Immature natural killer cell (primary cell): ENCODE results near the gene PTPRD. TPM values are rescaled to one million over a fixed set of nuclear protein-coding genes. Genes with fewer than 3 reads are reported as not detected.

Experiments
- DNase-seq, 3 donors: peaks; one replicate each; pipeline ENCODE4 v3.0.0; 2022; ENCODE audit warnings: mixed read lengths in 1 of 3
- H3K27ac Mint-ChIP-seq, 6 donors: one replicate each; pipeline ENCODE4 v1.8.0; 2020; ENCODE audit warnings: mixed read lengths in 6 of 6, mild to moderate bottlenecking in 5 of 6, inconsistent platforms in 4 of 6, moderate library complexity in 3 of 6
- H3K27me3 Mint-ChIP-seq, 3 donors: one replicate each; pipeline ENCODE4 v1.8.0; 2020 to 2021; ENCODE audit warnings: low read depth in 3 of 3, mild to moderate bottlenecking in 3 of 3, mixed read lengths in 3 of 3, moderate library complexity in 3 of 3, inconsistent platforms in 1 of 3
- H3K36me3 Mint-ChIP-seq, 3 donors: one replicate each; pipeline ENCODE4 v1.8.0; 2020; ENCODE audit warnings: mixed read lengths in 3 of 3, inconsistent platforms in 2 of 3, mild to moderate bottlenecking in 2 of 3
- H3K4me1 Mint-ChIP-seq, 2 donors: one replicate each; pipeline ENCODE4 v1.8.0; 2020; ENCODE audit warnings: inconsistent platforms in 2 of 2, mild to moderate bottlenecking in 2 of 2, mixed read lengths in 2 of 2, moderate library complexity in 1 of 2
- H3K4me3 Mint-ChIP-seq, 5 donors: one replicate each; pipeline ENCODE4 v1.8.0; 2020; ENCODE audit warnings: mild to moderate bottlenecking in 5 of 5, mixed read lengths in 5 of 5, inconsistent platforms in 3 of 5, moderate library complexity in 3 of 5
- H3K9me3 Mint-ChIP-seq, 6 donors: one replicate each; pipeline ENCODE4 v1.8.0; 2020; ENCODE audit warnings: mild to moderate bottlenecking in 6 of 6, mixed read lengths in 6 of 6, inconsistent platforms in 4 of 6, moderate library complexity in 3 of 6
- polyA plus RNA-seq, 3 donors: library from polyadenylated mRNA; unstranded; fragments of 300-500 nt; fragmentation: Illumina TruSeq; gene quantifications; one replicate each; pipeline ENCODE4 v1.2.3, GENCODE V29; 2021

PTPRD gene
- polyA plus RNA-seq, 3 donors from 2014 or later: not detected

DNA sequence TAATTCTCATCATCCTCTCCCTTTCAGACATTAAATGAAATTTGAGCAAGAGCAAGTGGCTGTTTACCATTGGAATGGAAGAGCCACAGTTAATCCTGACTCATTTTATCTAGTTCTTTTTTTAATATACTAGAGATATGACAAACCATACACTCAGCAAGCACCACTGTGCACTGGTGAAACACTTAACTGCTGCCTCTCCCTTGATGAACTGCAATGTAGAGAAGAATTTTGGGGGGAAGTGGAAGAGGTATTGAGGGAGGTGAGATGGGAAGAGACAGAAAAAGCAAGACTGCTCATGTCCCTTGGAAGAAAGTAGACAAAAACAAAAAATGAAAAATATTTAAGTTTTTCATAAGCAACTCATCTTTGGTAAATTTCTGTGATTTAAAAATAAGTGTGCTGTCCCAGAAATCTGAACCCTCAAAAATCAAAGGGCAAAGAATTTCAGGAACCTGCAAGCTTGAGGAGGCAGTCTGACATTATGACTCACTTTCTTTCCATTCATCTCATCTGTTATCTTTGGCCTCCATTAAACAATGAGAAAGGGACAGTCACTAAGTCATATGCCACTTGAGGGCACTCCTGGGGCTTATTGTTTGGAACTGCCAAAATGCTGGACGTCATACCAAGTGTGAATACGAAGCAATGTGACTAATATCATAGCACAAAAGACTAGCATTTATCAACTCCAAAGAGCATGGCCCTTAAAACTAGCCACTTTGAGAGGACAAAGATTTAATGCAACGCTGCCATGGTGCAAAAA lies 2246.5 kb downstream of the PTPRD start:
- no peaks in the 10 kb centered on the region for H3K36me3 Mint-ChIP-seq
- peaks cover 0 to 2% (median 0%) of the 10 kb centered on the region in 6 donors for H3K9me3 Mint-ChIP-seq
- H3K27ac Mint-ChIP-seq: no peak overlapping the region
- peaks cover 0 to 15% of the 10 kb centered on the region in 2 donors for H3K4me1 Mint-ChIP-seq
- no peak for DNase-seq
- no peak overlapping the region for H3K4me3 Mint-ChIP-seq
- peaks cover 0 to 2% (median 0%) of the 10 kb centered on the region in 3 donors for H3K27me3 Mint-ChIP-seq

GRCh38 chr9:8365466-8366160 lies 2247.2 kb downstream of the PTPRD start:
- H3K9me3 Mint-ChIP-seq: no peaks in the 10 kb centered on the region
- H3K4me1 Mint-ChIP-seq: peaks cover 0 to 15% of the 10 kb centered on the region in 2 donors
- no peak overlapping the region for H3K27ac Mint-ChIP-seq

GRCh38 chr9:8365029-8365428 lies 2247.8 kb downstream of the PTPRD start:
- Mint-ChIP-seq H3K36me3 (no peaks in the 10 kb centered on the region), H3K27ac (no peak overlapping the region), H3K27me3 (peaks cover 0 to 2% (median 0%) of the 10 kb centered on the region in 3 donors), H3K9me3 (no peaks in the 10 kb centered on the region), H3K4me3 (no peak overlapping the region), H3K4me1 (peaks cover 0 to 15% of the 10 kb centered on the region in 2 donors)
- DNase-seq: no peak

More at GRCh38 chr9:8365466-8366160, 2247.2 kb downstream of the PTPRD start:
- Mint-ChIP-seq H3K27me3 (peaks cover 0 to 2% (median 0%) of the 10 kb centered on the region in 3 donors), H3K36me3 (no peaks in the 10 kb centered on the region), H3K4me3 (no peak overlapping the region)
- DNase-seq: no peak

GRCh38 chr9:8364026-8364752 lies 2248.6 kb downstream of the PTPRD start:
- Mint-ChIP-seq H3K9me3 (no peaks in the 10 kb centered on the region), H3K4me1 (peaks cover 0 to 15% of the 10 kb centered on the region in 2 donors), H3K27ac (no peak overlapping the region), H3K36me3 (no peaks in the 10 kb centered on the region), H3K27me3 (peaks cover 0 to 2% (median 0%) of the 10 kb centered on the region in 3 donors), H3K4me3 (no peak overlapping the region)
- no peak for DNase-seq

- H3K9me3 Mint-ChIP-seq: no peaks in the 10 kb centered on the region
Observed at GRCh38 chr9:8362250-8362649, 2250.6 kb downstream of the PTPRD start.

DNA sequence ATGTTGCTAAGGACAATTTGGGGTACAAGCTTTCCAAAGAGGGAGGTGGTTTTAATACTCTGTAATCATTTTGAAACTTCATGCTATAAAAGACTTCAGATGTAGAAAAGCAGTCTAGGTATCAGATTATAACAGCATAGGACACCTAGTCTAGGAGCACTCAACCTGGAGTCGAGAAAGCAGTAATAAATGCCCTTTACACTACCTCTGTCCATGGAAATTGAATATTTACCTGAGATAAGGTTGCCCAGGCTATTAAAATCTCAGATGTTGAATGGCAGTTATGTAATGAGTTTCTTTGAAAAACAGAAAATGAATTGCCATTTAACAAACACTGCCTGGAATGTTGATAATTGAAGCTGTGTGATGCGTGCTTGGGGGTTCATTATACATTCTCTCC lies 2251.4 kb downstream of the PTPRD start:
- DNase-seq: no peak
- Mint-ChIP-seq H3K36me3 (no peaks in the 10 kb centered on the region), H3K4me3 (no peak overlapping the region), H3K9me3 (no peaks in the 10 kb centered on the region), H3K27ac (no peak overlapping the region), H3K4me1 (peaks cover 0 to 15% of the 10 kb centered on the region in 2 donors), H3K27me3 (no peaks in the 10 kb centered on the region)

More at GRCh38 chr9:8362250-8362649, 2250.6 kb downstream of the PTPRD start:
- Mint-ChIP-seq H3K36me3 (no peaks in the 10 kb centered on the region), H3K27ac (no peak overlapping the region), H3K27me3 (no peaks in the 10 kb centered on the region), H3K4me3 (no peak overlapping the region), H3K4me1 (peaks cover 0 to 15% of the 10 kb centered on the region in 2 donors)
- no peak for DNase-seq

GRCh38 chr9:8356406-8356805 lies 2256.4 kb downstream of the PTPRD start:
- H3K27ac Mint-ChIP-seq: no peak overlapping the region
- H3K4me3 Mint-ChIP-seq: no peak overlapping the region
- H3K36me3 Mint-ChIP-seq: no peaks in the 10 kb centered on the region
- no peak for DNase-seq
- H3K27me3 Mint-ChIP-seq: peaks cover 0 to 2% (median 0%) of the 10 kb centered on the region in 3 donors
- no peaks in the 10 kb centered on the region for H3K9me3 Mint-ChIP-seq
- H3K4me1 Mint-ChIP-seq: no peaks in the 10 kb centered on the region

- Mint-ChIP-seq H3K27ac (no peak overlapping the region), H3K4me1 (no peaks in the 10 kb centered on the region)
Observed at GRCh38 chr9:8351436-8351835, 2261.4 kb downstream of the PTPRD start.

DNA sequence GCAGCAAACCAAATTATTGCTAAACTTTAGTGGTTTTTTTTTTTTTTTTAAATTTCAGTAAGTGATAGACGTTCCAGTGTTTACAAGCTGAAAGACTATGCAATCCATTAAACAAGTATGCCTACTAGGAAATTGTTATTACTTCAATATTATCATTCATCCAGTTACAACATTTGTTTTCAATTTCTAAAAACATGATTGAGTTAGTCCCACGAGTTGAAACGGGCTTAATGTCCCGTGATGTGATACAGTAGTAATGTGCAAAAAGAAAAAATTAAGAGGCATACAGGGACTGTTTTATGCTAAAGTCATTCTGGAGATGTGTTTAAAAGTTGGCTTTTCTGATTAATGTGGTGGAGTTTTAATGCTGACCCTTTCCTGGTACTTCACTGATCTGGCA lies 2262.9 kb downstream of the PTPRD start:
- Mint-ChIP-seq H3K4me1 (no peaks in the 10 kb centered on the region), H3K4me3 (no peak overlapping the region), H3K36me3 (no peaks in the 10 kb centered on the region), H3K9me3 (no peaks in the 10 kb centered on the region), H3K27ac (no peak overlapping the region), H3K27me3 (peaks cover 0 to 3% (median 2%) of the 10 kb centered on the region in 3 donors)
- DNase-seq: no peak

More at GRCh38 chr9:8351436-8351835, 2261.4 kb downstream of the PTPRD start:
- no peak for DNase-seq
- Mint-ChIP-seq H3K27me3 (peaks cover 0 to 2% (median 2%) of the 10 kb centered on the region in 3 donors), H3K36me3 (no peaks in the 10 kb centered on the region), H3K4me3 (no peak overlapping the region), H3K9me3 (no peaks in the 10 kb centered on the region)

- Mint-ChIP-seq H3K36me3 (no peaks in the 10 kb centered on the region), H3K4me1 (no peaks in the 10 kb centered on the region), H3K27me3 (peaks cover 0 to 3% (median 2%) of the 10 kb centered on the region in 3 donors), H3K9me3 (no peaks in the 10 kb centered on the region), H3K27ac (no peak overlapping the region), H3K4me3 (no peak overlapping the region)
- DNase-seq: no peak
Observed at GRCh38 chr9:8349376-8349775, 2263.4 kb downstream of the PTPRD start.

DNA sequence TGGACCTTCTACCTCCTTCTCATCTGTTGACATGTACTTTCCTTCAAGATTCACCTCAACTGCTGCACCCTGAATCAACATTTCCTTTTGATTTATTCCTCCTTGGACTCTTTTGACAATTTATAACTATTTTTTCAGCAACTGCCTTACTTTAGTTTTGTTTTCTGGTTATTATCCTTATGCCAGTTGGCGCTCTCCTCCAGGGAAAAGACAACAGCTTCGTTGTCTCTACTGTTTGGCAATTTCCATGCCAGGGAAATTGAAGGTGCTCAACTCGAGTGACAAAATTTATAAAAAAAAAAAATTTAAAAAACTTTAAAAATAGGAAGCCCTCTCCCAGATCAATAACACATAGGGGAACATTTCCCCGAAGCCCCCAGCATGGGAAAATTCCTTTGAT lies 2264.0 kb downstream of the PTPRD start:
- H3K27me3 Mint-ChIP-seq: peaks cover 0 to 3% (median 2%) of the 10 kb centered on the region in 3 donors
- no peak for DNase-seq
- no peaks in the 10 kb centered on the region for H3K4me1 Mint-ChIP-seq
- no peaks in the 10 kb centered on the region for H3K36me3 Mint-ChIP-seq
- no peak overlapping the region for H3K4me3 Mint-ChIP-seq
- no peaks in the 10 kb centered on the region for H3K9me3 Mint-ChIP-seq
- H3K27ac Mint-ChIP-seq: no peak overlapping the region

DNA sequence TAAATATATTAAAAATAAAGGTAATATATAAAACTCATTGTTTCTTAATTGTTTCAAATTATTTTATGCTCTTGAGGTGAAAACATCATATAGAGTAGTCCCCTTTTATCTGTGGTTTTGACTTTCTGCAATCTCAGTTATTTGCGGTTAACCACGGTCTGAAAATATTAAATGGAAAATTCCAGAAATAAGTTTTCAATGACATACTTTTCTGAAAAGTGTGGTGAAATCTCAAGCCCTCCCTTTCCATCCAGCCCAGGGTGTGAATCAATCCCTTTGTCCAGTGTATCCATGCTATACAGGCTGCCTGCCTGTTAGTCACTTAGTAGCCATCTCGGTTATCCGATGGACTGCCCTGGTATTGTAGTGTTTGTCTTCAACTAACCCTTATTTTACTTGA lies 2266.5 kb downstream of the PTPRD start:
- Mint-ChIP-seq H3K27ac (no peak overlapping the region), H3K9me3 (no peaks in the 10 kb centered on the region), H3K27me3 (peaks cover 0 to 3% (median 0%) of the 10 kb centered on the region in 3 donors), H3K4me3 (no peak overlapping the region), H3K4me1 (no peaks in the 10 kb centered on the region), H3K36me3 (no peaks in the 10 kb centered on the region)
- DNase-seq: no peak

DNA sequence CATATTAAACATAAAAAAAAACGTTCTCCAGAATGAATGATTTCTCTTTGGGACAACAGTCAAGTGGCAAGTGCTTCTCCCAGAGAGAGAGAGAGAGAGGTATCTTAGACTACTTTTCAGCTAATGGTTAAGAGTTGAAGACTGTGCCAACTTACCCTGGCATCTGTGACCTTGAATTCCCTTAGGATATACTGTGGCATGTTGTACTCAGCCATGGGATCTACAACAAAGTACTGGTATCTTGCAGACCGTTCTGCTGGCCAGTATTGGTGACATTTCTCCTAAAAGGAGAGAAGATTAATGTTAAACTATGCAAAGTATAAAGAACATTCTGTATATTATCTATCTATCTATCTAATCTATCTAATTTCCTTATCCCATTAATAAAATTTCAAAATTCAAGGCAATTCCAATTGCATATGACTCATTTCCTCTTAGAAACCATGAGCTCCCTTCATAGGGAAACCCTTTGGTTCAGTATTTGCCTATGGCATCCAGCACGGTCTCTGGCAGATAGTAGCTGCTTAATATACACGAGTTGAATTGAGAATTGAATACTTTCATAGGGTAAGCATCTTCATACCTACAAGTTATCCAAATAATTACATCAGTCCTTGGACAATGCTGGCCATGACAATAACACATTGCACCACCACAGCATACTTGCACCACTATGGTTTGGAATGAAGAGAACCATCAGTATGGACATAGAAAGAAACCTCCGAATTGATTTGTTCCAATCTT lies 2273.9 kb downstream of the PTPRD start:
- no peak for DNase-seq
- Mint-ChIP-seq H3K27me3 (peaks cover 0 to 3% (median 2%) of the 10 kb centered on the region in 3 donors), H3K4me3 (no peak overlapping the region), H3K27ac (no peak overlapping the region), H3K9me3 (no peaks in the 10 kb centered on the region), H3K4me1 (no peaks in the 10 kb centered on the region), H3K36me3 (no peaks in the 10 kb centered on the region)
